ENCODE data around the gene ERBB3. TPM values are rescaled to one million over a fixed set of nuclear protein-coding genes. Genes with fewer than 3 reads are reported as not detected.

The ERBB3 gene
- total RNA-seq: 0.32 and 1.7 TPM in 2 replicates

- H3K4me3 ChIP-seq (ENCODE audit: low read depth, low read length): peak within 1 kb of the TSS; percentile 70
- TF ChIP-seq CTCF (IDR thresholded peaks at IDR 0.05; ENCODE audit: insufficient read depth, low read depth, low read length): peak; percentile 2
- peak; percentile 76 for DNase-seq (ENCODE audit: low read depth)
These were observed at the start of gene ERBB3 for GRCh38 chr12:56079723-56080555. TSS of gene ERBB3 (plus strand) at chr12:56080165. CDS start at chr12:56080301, 136 bp downstream.

GRCh38 chr12:56031987-56032386 is 48.0 kb upstream of the ERBB3 start:
- no peak for DNase-seq (ENCODE audit: low read depth)
- no peak overlapping the region for H3K4me3 ChIP-seq (ENCODE audit: low read depth, low read length)
- no peak for TF ChIP-seq CTCF (IDR thresholded peaks at IDR 0.05; ENCODE audit: insufficient read depth, low read depth, low read length)

GRCh38 chr12:56034586-56035332 is 45.2 kb upstream of the ERBB3 start:
- DNase-seq (ENCODE audit: low read depth): no peak
- no peak overlapping the region for H3K4me3 ChIP-seq (ENCODE audit: low read depth, low read length)
- no peak for TF ChIP-seq CTCF (IDR thresholded peaks at IDR 0.05; ENCODE audit: insufficient read depth, low read depth, low read length)

- DNase-seq (ENCODE audit: low read depth): no peak
- TF ChIP-seq CTCF (IDR thresholded peaks at IDR 0.05; ENCODE audit: insufficient read depth, low read depth, low read length): no peak
These were observed 42.8 kb upstream of the ERBB3 start for GRCh38 chr12:56037161-56037560.

GRCh38 chr12:56038022-56038655 is 41.8 kb upstream of the ERBB3 start:
- no peak for TF ChIP-seq CTCF (IDR thresholded peaks at IDR 0.05; ENCODE audit: insufficient read depth, low read depth, low read length)
- no peak for DNase-seq (ENCODE audit: low read depth)
- no peak overlapping the region for H3K4me3 ChIP-seq (ENCODE audit: low read depth, low read length)

More at GRCh38 chr12:56037161-56037560, 42.8 kb upstream of the ERBB3 start:
- H3K4me3 ChIP-seq (ENCODE audit: low read depth, low read length): no peak overlapping the region

- TF ChIP-seq CTCF (IDR thresholded peaks at IDR 0.05; ENCODE audit: insufficient read depth, low read depth, low read length): no peak
- H3K4me3 ChIP-seq (ENCODE audit: low read depth, low read length): no peak overlapping the region
- DNase-seq (ENCODE audit: low read depth): no peak
These were observed 39.8 kb upstream of the ERBB3 start for GRCh38 chr12:56040151-56040550.
